Measurements from ENCODE around the gene HRCT1. TPM values are rescaled to one million over a fixed set of nuclear protein-coding genes. Genes with fewer than 3 reads are reported as not detected.

HRCT1 gene
- total and polyA plus RNA-seq, 2 experiments from 2014 or later, result not detected

GRCh38 chr9:35956651-35957050 lies 50.6 kb downstream of the HRCT1 start:
- Mint-ChIP-seq H3K4me1 (no peaks in the 10 kb centered on the region), H3K27me3 (ENCODE audit: insufficient read depth, low read depth, poor library complexity) (peaks cover 3% of the 10 kb centered on the region), H3K36me3 (ENCODE audit: low read depth) (no peaks in the 10 kb centered on the region), H3K27ac (no peak overlapping the region), H3K9me3 (no peaks in the 10 kb centered on the region), H3K4me3 (no peak overlapping the region)
- no peaks in the 10 kb centered on the region for H3K9me2 ChIP-seq (ENCODE audit: insufficient read depth)
- ATAC-seq, result no peak
- no peaks in the 10 kb centered on the region for H3K79me2 ChIP-seq (replicated peaks; ENCODE audit: insufficient read depth)
- H3F3A ChIP-seq (replicated peaks; ENCODE audit: low read depth), result no peaks in the 10 kb centered on the region
- H3K27me3 ChIP-seq (ENCODE audit: insufficient read depth), result no peaks in the 10 kb centered on the region; the same call in 1 of the 2 replicates
- H3K27ac ChIP-seq (ENCODE audit: low read depth), result no peak overlapping the region
- DNase-seq (ENCODE audit: low spot score), result no peak
- H4K20me1 ChIP-seq (replicated peaks; ENCODE audit: insufficient read depth), result no peaks in the 10 kb centered on the region
- no peak overlapping the region for H3K4me2 ChIP-seq
- H3K4me3 ChIP-seq, result no peak overlapping the region
- TF ChIP-seq EZH2phosphoT487 (IDR thresholded peaks at IDR 0.05; ENCODE audit: unreplicated experiment) (no peak), ZNF462 (CRISPR knock-in tag; IDR thresholded peaks at IDR 0.05) (no peak), STAT1 (IDR thresholded peaks at IDR 0.05; ENCODE audit: unreplicated experiment) (no peak), ETS1 (IDR thresholded peaks at IDR 0.05) (no peak), POLR2AphosphoS5 (IDR thresholded peaks at IDR 0.05; ENCODE audit: low read depth) (no peak), CREB1 (CRISPR knock-in tag; IDR thresholded peaks at IDR 0.05; ENCODE audit: low read depth) (no peak), REST (IDR thresholded peaks at IDR 0.05; ENCODE audit: unreplicated experiment) (no peak), JUNB (IDR thresholded peaks at IDR 0.05; ENCODE audit: unreplicated experiment) (no peak), ZNF114 (CRISPR knock-in tag; IDR thresholded peaks at IDR 0.05) (no peak)
- H2AFZ ChIP-seq, result no peak overlapping the region
- 0 out of 2 replicates have a peak, but pooled peaks cover under 1% of the 10 kb centered on the region for H3K4me1 ChIP-seq (ENCODE audit: insufficient read depth)
- no peaks in the 10 kb centered on the region for H3K36me3 ChIP-seq (ENCODE audit: insufficient read depth)
